Stomach (tissue), 9 donors: Measurements from ENCODE around the gene COMP. TPM values are rescaled to one million over a fixed set of nuclear protein-coding genes. Genes with fewer than 3 reads are reported as not detected.

Source experiments
- DNase-seq, 2 donors: peaks; one replicate each; pipeline versions ENCODE4 v3.0.0 to v3.0.0-alpha.2; 2013 to 2019
- H3K27ac ChIP-seq, 5 donors: fragments of 200-600 bp in 4 of 5; sonication (generic) in 4 of 5; one replicate each; pipeline ENCODE4 v1.5.1; 2013 to 2019; ENCODE audit warnings: mild to moderate bottlenecking in 1 of 5, moderate library complexity in 1 of 5
- H3K27me3 ChIP-seq, 3 donors: fragments of 200-600 bp; sonication (generic); one replicate each; pipeline ENCODE4 v1.5.1; 2017 to 2019; ENCODE audit warnings: mixed run types in 1 of 3
- H3K36me3 ChIP-seq, 4 donors: fragments of 200-600 bp; sonication (generic); 1 replicate in 3 of 4; 2 replicates in 1 of 4; pipeline ENCODE4 v1.5.1; 2016 to 2019
- H3K4me1 ChIP-seq, 4 donors: fragments of 200-600 bp; sonication (generic); one replicate each; pipeline ENCODE4 v1.5.1; 2016 to 2019
- H3K4me3 ChIP-seq, 4 donors: fragments of 200-600 bp; sonication (generic) in 3 of 4; one replicate each; pipeline ENCODE4 v1.5.1; 2016 to 2019; ENCODE audit warnings: mild to moderate bottlenecking in 1 of 4
- H3K9me3 ChIP-seq, 4 donors: fragments of 200-600 bp; sonication (generic); one replicate each; pipeline ENCODE4 v1.5.1; 2016 to 2019
- CTCF ChIP-seq, 7 experiments: fragments of 450-650 bp in 4 of 7; fragments of 200-600 bp in 3 of 7; sonication (generic) in 3 of 7; IDR thresholded peaks; one replicate each; pipeline ENCODE4 v1.5.1; 2016 to 2019; ENCODE audit warnings: antibody characterized with exemption in 7 of 7, control low read depth in 2 of 7, mild to moderate bottlenecking in 1 of 7
- EP300 ChIP-seq: sonication (generic); formaldehyde crosslinking; IDR thresholded peaks from one replicate; pipeline ENCODE4 v1.6.1; 2017; ENCODE audit warnings: antibody characterized with exemption
- POLR2A ChIP-seq, 4 donors: fragments of 450-650 bp; IDR thresholded peaks; one replicate each; pipeline ENCODE4 v1.6.1; 2016; ENCODE audit warnings: antibody characterized with exemption in 4 of 4, control low read depth in 2 of 4, mild to moderate bottlenecking in 1 of 4, moderate library complexity in 1 of 4
- POLR2AphosphoS5 ChIP-seq, 3 donors: sonication (generic); formaldehyde crosslinking; IDR thresholded peaks; one replicate each; pipeline ENCODE4 v1.6.1; 2016; ENCODE audit warnings: antibody characterized with exemption in 3 of 3
- WGBS, 5 donors: extraction: QIAGEN DNeasy Blood & Tissue Kit in 3 of 5; methylation state at CpG; one replicate each; pipeline versions ENCODE4 v1.1.5 to v1.1.7; 2013 to 2018; 5-methylcytosine and 5-hydroxymethylcytosine counted together
- intact Hi-C: fragments of 100-400 bp; cut with DNase I; formaldehyde crosslinking; loops from one replicate; pipeline ENCODE4 v1.15.1; 2023; ENCODE audit warnings: low total_unique reads
- polyA plus RNA-seq, 3 donors: library from polyadenylated mRNA; stranded (reverse); fragments of 200-250 nt; gene quantifications; one replicate each; pipeline ENCODE4 v1.2.3, GENCODE V29; 2013
- total RNA-seq, 5 donors: library from RNA; depleted of rRNA; stranded (reverse); fragments of >200 nt; gene quantifications; one replicate each; pipeline versions ENCODE4 v1.1.0 to v1.2.3, GENCODE V29; 2014 to 2016
- donor health status: healthy with polysubstance abuse.
- donor health status: Bipolar disorder and iron deficiency.
- donor health status: healthy.

Gene COMP
- total and polyA plus RNA-seq, 8 donors = 0.62 to 4.1 (median 1.6) TPM; not detected in 4

GRCh38 chr19:18783958-18784785 is 6.9 kb downstream of the COMP start:
- intact Hi-C loops = no loop called here
- Histone ChIP-seq H3K27ac (no peak overlapping the region), H3K4me3 (no peak overlapping the region), H3K36me3 (no peaks in the 10 kb centered on the region), H3K27me3 (peaks cover 21 to 57% (median 41%) of the 10 kb centered on the region in 3 donors), H3K4me1 (peaks cover 23 to 38% (median 32%) of the 10 kb centered on the region in 4 donors), H3K9me3 (no peaks in the 10 kb centered on the region)
- no peak for DNase-seq
- TF ChIP-seq EP300 (no peak), CTCF (IDR thresholded peaks at IDR 0.05) (no peak), POLR2AphosphoS5 (IDR thresholded peaks at IDR 0.05) (no peak), POLR2A (IDR thresholded peaks at IDR 0.05) (no peak)
- WGBS, 5 donors = 81 to 89% (median 84%) methylated on average over 15 to 19 of the region's 19 CpGs

- WGBS, 5 donors = 82 to 87% (median 85%) methylated on average over 18 to 22 of the region's 22 CpGs
Observed at GRCh38 chr19:18782559-18783225, 8.4 kb downstream of the COMP start.

GRCh38 chr19:18781885-18782527 is 9.1 kb downstream of the COMP start:
- TF ChIP-seq CTCF (IDR thresholded peaks at IDR 0.05) (no peak), POLR2AphosphoS5 (IDR thresholded peaks at IDR 0.05) (no peak), EP300 (no peak), POLR2A (IDR thresholded peaks at IDR 0.05) (no peak)
- Histone ChIP-seq H3K36me3 (peaks cover 0 to under 1% (median 0%) of the 10 kb centered on the region in 4 donors), H3K9me3 (no peaks in the 10 kb centered on the region), H3K4me1 (peaks cover 12 to 28% (median 20%) of the 10 kb centered on the region in 4 donors), H3K4me3 (no peak overlapping the region), H3K27ac (no peak overlapping the region), H3K27me3 (peaks cover 3 to 56% (median 19%) of the 10 kb centered on the region in 3 donors)
- no peak for DNase-seq
- WGBS, 5 donors = 55 to 79% (median 61%) methylated on average over 19 to 20 of the region's 20 CpGs
- intact Hi-C loops = no loop called here

More at GRCh38 chr19:18782559-18783225, 8.4 kb downstream of the COMP start:
- TF ChIP-seq CTCF (IDR thresholded peaks at IDR 0.05) (no peak), POLR2A (IDR thresholded peaks at IDR 0.05) (no peak), EP300 (no peak), POLR2AphosphoS5 (IDR thresholded peaks at IDR 0.05) (no peak)
- no peak for DNase-seq
- H3K36me3 ChIP-seq = no peaks in the 10 kb centered on the region
- H3K4me3 ChIP-seq = no peak overlapping the region
- no peak overlapping the region for H3K27ac ChIP-seq
- peaks cover 7 to 56% (median 26%) of the 10 kb centered on the region in 3 donors for H3K27me3 ChIP-seq
- H3K4me1 ChIP-seq = peaks cover 12 to 30% (median 20%) of the 10 kb centered on the region in 4 donors
- no peaks in the 10 kb centered on the region for H3K9me3 ChIP-seq
- intact Hi-C loops = no loop called here

- intact Hi-C loops = no loop called here
- no peak for DNase-seq
- TF ChIP-seq CTCF (IDR thresholded peaks at IDR 0.05) = no peak
- no peak for TF ChIP-seq POLR2AphosphoS5 (IDR thresholded peaks at IDR 0.05)
- TF ChIP-seq POLR2A (IDR thresholded peaks at IDR 0.05) = no peak
- TF ChIP-seq EP300 = no peak
- Histone ChIP-seq H3K36me3 (peaks cover 0 to 9% (median 1%) of the 10 kb centered on the region in 4 donors), H3K27ac (no peak overlapping the region), H3K4me1 (peaks cover 12 to 25% (median 19%) of the 10 kb centered on the region in 4 donors), H3K9me3 (no peaks in the 10 kb centered on the region), H3K4me3 (no peak overlapping the region), H3K27me3 (peaks cover 2 to 51% (median 12%) of the 10 kb centered on the region in 3 donors)
- 92 to 100% (median 92%) methylated on average over 1 to 14 of the region's 14 CpGs for WGBS, 5 donors
Observed at GRCh38 chr19:18781047-18781600, 10.0 kb downstream of the COMP start.
